ENCODE results near the gene COG3.
A peak's percentile ranks its signal among the peaks of the same experiment; 100 is the strongest.

Gene COG3

GRCh38 chr13:45447050-45447661 lies 17.6 kb upstream of the COG3 start:
- no peak for DNase-seq (ENCODE audit: low read depth in 2 of 2)

GRCh38 chr13:45448965-45449559 lies 15.7 kb upstream of the COG3 start:
- DNase-seq (ENCODE audit: low read depth in 2 of 2): no peak

GRCh38 chr13:45451282-45451681 lies 13.5 kb upstream of the COG3 start:
- DNase-seq (ENCODE audit: low read depth in 2 of 2): no peak

- DNase-seq (ENCODE audit: low read depth in 2 of 2): no peak
Measured at GRCh38 chr13:45454204-45454603, 10.5 kb upstream of the COG3 start.

GRCh38 chr13:45456196-45456972 lies 8.4 kb upstream of the COG3 start:
- no peak for DNase-seq (ENCODE audit: low read depth in 2 of 2)

GRCh38 chr13:45464141-45464686 lies 525 bp upstream of the COG3 start:
- no peak for DNase-seq (ENCODE audit: low read depth in 2 of 2)

- no peak for DNase-seq (ENCODE audit: low read depth in 2 of 2)
Measured at GRCh38 chr13:45466359-45466758, 1.6 kb downstream of the COG3 start.

GRCh38 chr13:45468635-45469034 lies 3.9 kb downstream of the COG3 start:
- no peak for DNase-seq (ENCODE audit: low read depth in 2 of 2)

GRCh38 chr13:45472171-45472705 lies 7.5 kb downstream of the COG3 start:
- no peak for DNase-seq (ENCODE audit: low read depth in 2 of 2)

GRCh38 chr13:45473627-45474026 lies 8.9 kb downstream of the COG3 start:
- DNase-seq (ENCODE audit: low read depth in 2 of 2): no peak

GRCh38 chr13:45474584-45475454 lies 10.1 kb downstream of the COG3 start:
- DNase-seq (ENCODE audit: low read depth in 2 of 2): no peak

GRCh38 chr13:45479661-45480060 lies 14.9 kb downstream of the COG3 start:
- no peak for DNase-seq (ENCODE audit: low read depth in 2 of 2)

GRCh38 chr13:45481688-45482087 lies 16.9 kb downstream of the COG3 start:
- DNase-seq (ENCODE audit: low read depth in 2 of 2): no peak

- no peak for DNase-seq (ENCODE audit: low read depth in 2 of 2)
Measured at GRCh38 chr13:45482571-45483173, 17.9 kb downstream of the COG3 start.

- DNase-seq (ENCODE audit: low read depth in 2 of 2): no peak
Measured at GRCh38 chr13:45487604-45488003, 22.9 kb downstream of the COG3 start.

GRCh38 chr13:45490068-45490467 lies 25.3 kb downstream of the COG3 start:
- no peak for DNase-seq (ENCODE audit: low read depth in 2 of 2)

- peak; percentile 21 to 29 for DNase-seq (ENCODE audit: low read depth in 2 of 2)
Measured at GRCh38 chr13:45492538-45492937, 27.8 kb downstream of the COG3 start.

- no peak for DNase-seq (ENCODE audit: low read depth in 2 of 2)
Measured at GRCh38 chr13:45496942-45497341, 32.2 kb downstream of the COG3 start.

- DNase-seq (ENCODE audit: low read depth in 2 of 2): peak; percentile 70 to 74
Measured at GRCh38 chr13:45500492-45501174, 35.9 kb downstream of the COG3 start.

- no peak for DNase-seq (ENCODE audit: low read depth in 2 of 2)
Measured at GRCh38 chr13:45501175-45501526, 36.4 kb downstream of the COG3 start.

GRCh38 chr13:45503658-45504057 lies 38.9 kb downstream of the COG3 start:
- no peak for DNase-seq (ENCODE audit: low read depth in 2 of 2)

Data from fibroblast of skin of left quadriceps (primary cell).